Sigmoid colon (tissue), 7 donors: ENCODE measurements around the gene P3H2. TPM values are rescaled to one million over a fixed set of nuclear protein-coding genes. Genes with fewer than 3 reads are reported as not detected.

ENCODE experiments used
- DNase-seq: peaks from one replicate; pipeline ENCODE4 v3.0.0-alpha.2; 2019
- H3K27ac ChIP-seq, 4 donors: fragments of 200-600 bp; sonication (generic); one replicate each; pipeline ENCODE4 v1.5.1; 2016 to 2019; ENCODE audit warnings: mild to moderate bottlenecking in 1 of 4
- H3K27me3 ChIP-seq, 3 donors: fragments of 200-600 bp; sonication (generic); one replicate each; pipeline ENCODE4 v1.5.1; 2019; ENCODE audit warnings: mild to moderate bottlenecking in 1 of 3
- H3K36me3 ChIP-seq, 4 donors: fragments of 200-600 bp; sonication (generic); one replicate each; pipeline ENCODE4 v1.5.1; 2016 to 2019
- H3K4me1 ChIP-seq, 4 donors: fragments of 200-600 bp; sonication (generic); one replicate each; pipeline ENCODE4 v1.5.1; 2017 to 2019
- H3K4me3 ChIP-seq, 4 donors: fragments of 200-600 bp; sonication (generic); one replicate each; pipeline ENCODE4 v1.5.1; 2017 to 2019; ENCODE audit warnings: mild to moderate bottlenecking in 2 of 4, moderate library complexity in 1 of 4
- H3K9me3 ChIP-seq, 4 donors: fragments of 200-600 bp in 3 of 4; sonication (generic) in 3 of 4; one replicate each; pipeline versions ENCODE4 v1.5.1 to v1.6.1; 2013 to 2019
- EP300 ChIP-seq, 4 donors: sonication (generic); formaldehyde crosslinking; IDR thresholded peaks; one replicate each; pipeline ENCODE4 v1.6.1; 2017; ENCODE audit warnings: antibody characterized with exemption in 4 of 4
- POLR2A ChIP-seq, 2 donors: fragments of 450-650 bp; IDR thresholded peaks; one replicate each; pipeline ENCODE4 v1.6.1; 2016; ENCODE audit warnings: antibody characterized with exemption in 2 of 2, mild to moderate bottlenecking in 2 of 2, moderate library complexity in 2 of 2
- POLR2AphosphoS5 ChIP-seq, 4 donors: sonication (generic); formaldehyde crosslinking; IDR thresholded peaks; one replicate each; pipeline ENCODE4 v1.6.1; 2017; ENCODE audit warnings: antibody characterized with exemption in 4 of 4
- WGBS, 2 donors: extraction: QIAGEN DNeasy Blood & Tissue Kit; methylation state at CpG; one replicate each; pipeline ENCODE4 v1.1.7; 2013; 5-methylcytosine and 5-hydroxymethylcytosine counted together
- intact Hi-C: fragments of 100-400 bp; cut with DNase I; formaldehyde crosslinking; loops from one replicate; pipeline ENCODE4 v1.15.1; 2023
- polyA plus RNA-seq, 3 donors: library from polyadenylated mRNA; stranded (reverse); fragments of 200-250 nt; gene quantifications; one replicate each; pipeline ENCODE4 v1.2.3, GENCODE V29; 2013
- total RNA-seq, 4 donors: library from RNA; depleted of rRNA; stranded (reverse); fragments of >200 nt; gene quantifications; one replicate each; pipeline ENCODE4 v1.1.0, GENCODE V29; 2016
- TF ChIP-seq, protein P1 (sequence below), 4 experiments: fragments of 450-650 bp in 3 of 4; fragments of 200-600 bp in 1 of 4; IDR thresholded peaks; one replicate each; pipeline ENCODE4 v1.5.1; 2016 to 2019; ENCODE audit warnings: antibody characterized with exemption in 4 of 4, mild to moderate bottlenecking in 3 of 4, moderate library complexity in 2 of 4
- donor health status: healthy with polysubstance abuse.
- donor health status: Bipolar disorder and iron deficiency.
- donor health status: healthy.

The P3H2 gene
- total and polyA plus RNA-seq, 7 donors = 1.8 to 41.7 (median 29.6) TPM

DNA sequence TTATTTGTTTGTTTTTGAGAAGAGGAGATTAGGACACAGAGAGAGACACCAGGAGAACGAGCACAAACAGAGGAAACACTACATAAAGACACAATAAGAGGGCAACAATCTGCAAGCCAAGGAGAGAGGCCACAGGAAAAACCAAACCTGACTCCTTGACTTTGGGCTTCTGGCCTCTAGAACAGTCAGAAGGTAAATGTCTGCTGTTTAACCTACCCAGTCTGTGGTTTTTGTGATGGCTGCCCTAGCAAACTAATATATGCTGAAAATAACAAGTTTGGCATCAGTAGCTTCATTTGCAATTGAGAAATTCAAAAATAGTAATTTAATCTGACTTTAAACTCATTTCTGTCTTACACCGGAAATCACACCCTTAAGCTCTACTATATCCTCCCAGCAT, 110.2 kb downstream of the P3H2 start:
- TF ChIP-seq, protein P1, sequence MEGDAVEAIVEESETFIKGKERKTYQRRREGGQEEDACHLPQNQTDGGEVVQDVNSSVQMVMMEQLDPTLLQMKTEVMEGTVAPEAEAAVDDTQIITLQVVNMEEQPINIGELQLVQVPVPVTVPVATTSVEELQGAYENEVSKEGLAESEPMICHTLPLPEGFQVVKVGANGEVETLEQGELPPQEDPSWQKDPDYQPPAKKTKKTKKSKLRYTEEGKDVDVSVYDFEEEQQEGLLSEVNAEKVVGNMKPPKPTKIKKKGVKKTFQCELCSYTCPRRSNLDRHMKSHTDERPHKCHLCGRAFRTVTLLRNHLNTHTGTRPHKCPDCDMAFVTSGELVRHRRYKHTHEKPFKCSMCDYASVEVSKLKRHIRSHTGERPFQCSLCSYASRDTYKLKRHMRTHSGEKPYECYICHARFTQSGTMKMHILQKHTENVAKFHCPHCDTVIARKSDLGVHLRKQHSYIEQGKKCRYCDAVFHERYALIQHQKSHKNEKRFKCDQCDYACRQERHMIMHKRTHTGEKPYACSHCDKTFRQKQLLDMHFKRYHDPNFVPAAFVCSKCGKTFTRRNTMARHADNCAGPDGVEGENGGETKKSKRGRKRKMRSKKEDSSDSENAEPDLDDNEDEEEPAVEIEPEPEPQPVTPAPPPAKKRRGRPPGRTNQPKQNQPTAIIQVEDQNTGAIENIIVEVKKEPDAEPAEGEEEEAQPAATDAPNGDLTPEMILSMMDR (IDR thresholded peaks at IDR 0.05) = no peak
- TF ChIP-seq POLR2AphosphoS5 (IDR thresholded peaks at IDR 0.05) (no peak), EP300 (IDR thresholded peaks at IDR 0.05) (no peak), POLR2A (IDR thresholded peaks at IDR 0.05) (no peak)
- Histone ChIP-seq H3K9me3 (no peaks in the 10 kb centered on the region), H3K27me3 (no peaks in the 10 kb centered on the region), H3K4me3 (no peak overlapping the region), H3K36me3 (no peaks in the 10 kb centered on the region), H3K27ac (no peak overlapping the region), H3K4me1 (peaks cover 0 to 45% (median 22%) of the 10 kb centered on the region in 4 donors)
- DNase-seq = no peak
- intact Hi-C loops = no loop called here
- WGBS, 2 donors = 82 to 84% methylated on average over 2 of the region's 2 CpGs

DNA sequence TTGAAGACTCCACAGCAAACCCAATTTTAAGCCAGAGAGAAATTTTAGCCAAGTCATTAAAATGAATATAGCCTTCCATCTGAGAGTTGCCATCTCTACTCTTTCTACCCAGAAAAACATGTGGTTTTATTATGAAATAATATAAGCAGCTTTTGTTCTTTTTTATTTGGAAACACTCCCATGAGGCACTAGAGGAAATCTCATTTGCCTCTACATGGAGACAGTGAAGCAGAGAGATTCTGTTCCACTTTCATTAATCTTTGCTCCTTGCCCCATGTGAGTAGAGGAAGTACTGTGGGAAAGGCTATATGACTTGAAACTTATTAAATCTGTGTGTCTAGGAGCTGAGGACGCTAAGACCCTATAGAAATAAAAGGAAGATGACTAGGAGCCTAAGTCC, 111.1 kb downstream of the P3H2 start:
- intact Hi-C loops = no loop called here
- no peak for DNase-seq
- no peaks in the 10 kb centered on the region for H3K36me3 ChIP-seq
- no peaks in the 10 kb centered on the region for H3K9me3 ChIP-seq
- no peak for TF ChIP-seq POLR2A (IDR thresholded peaks at IDR 0.05)
- TF ChIP-seq, protein P1 (IDR thresholded peaks at IDR 0.05) = no peak
- TF ChIP-seq POLR2AphosphoS5 (IDR thresholded peaks at IDR 0.05) = no peak
- no peak for TF ChIP-seq EP300 (IDR thresholded peaks at IDR 0.05)
- H3K27ac ChIP-seq = no peak overlapping the region
- WGBS, 2 donors = 40 to 59% methylated on average over 1 of the region's 1 CpG
- peaks cover 0 to 54% (median 28%) of the 10 kb centered on the region in 4 donors for H3K4me1 ChIP-seq
- H3K27me3 ChIP-seq = no peaks in the 10 kb centered on the region
- no peak overlapping the region for H3K4me3 ChIP-seq

DNA sequence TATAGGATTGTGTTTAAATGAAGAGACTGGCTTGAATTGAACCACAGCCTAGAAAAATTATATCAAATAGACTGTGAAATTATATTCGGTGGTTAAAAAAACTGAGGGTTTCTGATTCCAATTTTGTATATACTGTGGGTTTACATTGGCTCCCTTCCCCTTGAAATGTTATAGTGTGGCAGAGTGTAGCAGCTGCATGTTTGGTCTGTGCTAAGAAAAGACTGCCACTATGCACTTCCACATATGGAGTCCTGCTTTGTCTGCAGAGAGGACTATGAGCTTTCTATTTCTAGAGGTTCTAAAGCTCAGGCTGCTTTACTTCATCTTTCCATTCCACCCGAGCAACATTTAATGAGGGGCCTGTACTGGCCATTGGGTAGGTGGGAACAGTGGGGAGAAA, 112.3 kb downstream of the P3H2 start:
- no peak overlapping the region for H3K4me3 ChIP-seq
- peak overlapping the region in 2 of 4 donors; percentile 42 to 55 for H3K27ac ChIP-seq
- H3K27me3 ChIP-seq = no peaks in the 10 kb centered on the region
- H3K9me3 ChIP-seq = no peaks in the 10 kb centered on the region
- 76 to 79% methylated on average over 2 of the region's 2 CpGs for WGBS, 2 donors
- peaks cover 0 to 60% (median 34%) of the 10 kb centered on the region in 4 donors for H3K4me1 ChIP-seq
- H3K36me3 ChIP-seq = no peaks in the 10 kb centered on the region
- no peak for DNase-seq
- intact Hi-C loops = no loop called here
- TF ChIP-seq POLR2AphosphoS5 (IDR thresholded peaks at IDR 0.05) (no peak), EP300 (IDR thresholded peaks at IDR 0.05) (no peak), POLR2A (IDR thresholded peaks at IDR 0.05) (no peak)
- TF ChIP-seq, protein P1 (IDR thresholded peaks at IDR 0.05) = no peak

DNA sequence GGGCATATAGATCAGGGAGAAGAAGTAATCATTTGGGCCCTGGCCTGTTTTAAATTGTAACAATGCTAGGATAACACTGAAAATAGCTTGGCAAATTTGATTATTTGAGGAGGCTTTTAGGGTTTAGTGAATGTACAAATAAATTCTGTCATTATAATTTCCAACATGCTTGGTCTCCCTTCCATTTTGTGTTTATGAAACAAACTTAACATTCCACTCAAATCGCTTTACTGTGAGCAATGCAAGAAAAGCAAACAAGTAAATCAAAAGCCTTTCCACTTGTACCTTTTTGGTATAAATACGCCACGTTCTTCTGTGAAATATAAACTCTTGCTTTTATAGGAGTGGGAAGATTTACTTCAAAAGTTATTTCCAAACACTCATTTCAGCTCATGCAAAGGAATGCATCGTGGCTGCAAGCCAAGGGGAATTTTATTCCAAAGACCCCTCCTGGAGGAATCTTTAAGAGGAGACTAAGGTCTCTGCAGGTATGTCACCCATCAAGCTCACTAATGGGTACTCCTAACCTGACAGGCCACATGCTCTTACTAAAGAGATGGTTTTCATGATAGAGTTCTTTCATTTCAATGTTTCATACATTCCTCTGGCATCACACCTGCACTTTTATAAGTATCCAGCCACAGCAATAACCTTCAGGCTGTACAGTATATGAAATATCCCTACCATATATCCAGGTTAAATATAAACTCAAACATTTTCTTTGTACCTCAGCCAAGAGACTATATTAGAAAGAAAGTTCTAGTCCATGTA, 115.2 kb downstream of the P3H2 start:
- WGBS, 2 donors = 19 to 58% methylated on average over 4 of the region's 4 CpGs
- Histone ChIP-seq H3K27me3 (no peaks in the 10 kb centered on the region), H3K9me3 (no peaks in the 10 kb centered on the region), H3K27ac (peak overlapping the region in 1 of 4 donors; percentile 29), H3K4me3 (no peak overlapping the region), H3K4me1 (peaks cover 0 to 60% (median 34%) of the 10 kb centered on the region in 4 donors), H3K36me3 (no peaks in the 10 kb centered on the region)
- no peak for DNase-seq
- TF ChIP-seq, protein P1 (IDR thresholded peaks at IDR 0.05) = no peak
- TF ChIP-seq POLR2A (IDR thresholded peaks at IDR 0.05) = no peak
- TF ChIP-seq POLR2AphosphoS5 (IDR thresholded peaks at IDR 0.05) = no peak
- TF ChIP-seq EP300 (IDR thresholded peaks at IDR 0.05) = no peak
- intact Hi-C loops = no loop called here
